Activated effector memory CD4-positive, alpha-beta T cell treated with Interleukin-2 at 50 U/mL for 16 hours (primary cell): ENCODE data around the gene OR4F15.

Experiments used
- DNase-seq: peaks from one replicate; pipeline ENCODE4 v3.0.0-alpha.2; 2020

Gene OR4F15

DNA sequence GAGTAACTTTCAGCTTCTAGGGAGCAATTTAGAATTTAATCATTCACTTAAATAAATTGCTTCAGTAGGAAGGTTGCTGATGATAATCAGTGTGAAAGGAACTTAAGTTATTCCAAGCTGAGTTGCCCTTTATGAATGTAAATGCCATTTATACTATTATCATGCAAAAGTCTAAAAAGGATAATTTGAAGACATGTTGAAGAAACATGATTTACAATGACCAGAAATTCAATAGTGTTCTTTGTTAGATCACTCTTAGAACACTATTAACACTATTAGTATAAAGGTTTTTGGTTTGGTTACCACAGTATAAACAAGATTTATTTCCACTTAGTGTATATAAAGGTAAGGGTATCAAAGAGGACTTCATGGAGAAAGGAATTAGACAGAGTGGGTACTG, 7.1 kb upstream of the OR4F15 start:
- no peak for DNase-seq

GRCh38 chr15:101805605-101806345, 6.2 kb upstream of the OR4F15 start:
- DNase-seq, result no peak

GRCh38 chr15:101807345-101807945, 4.6 kb upstream of the OR4F15 start:
- no peak for DNase-seq

DNA sequence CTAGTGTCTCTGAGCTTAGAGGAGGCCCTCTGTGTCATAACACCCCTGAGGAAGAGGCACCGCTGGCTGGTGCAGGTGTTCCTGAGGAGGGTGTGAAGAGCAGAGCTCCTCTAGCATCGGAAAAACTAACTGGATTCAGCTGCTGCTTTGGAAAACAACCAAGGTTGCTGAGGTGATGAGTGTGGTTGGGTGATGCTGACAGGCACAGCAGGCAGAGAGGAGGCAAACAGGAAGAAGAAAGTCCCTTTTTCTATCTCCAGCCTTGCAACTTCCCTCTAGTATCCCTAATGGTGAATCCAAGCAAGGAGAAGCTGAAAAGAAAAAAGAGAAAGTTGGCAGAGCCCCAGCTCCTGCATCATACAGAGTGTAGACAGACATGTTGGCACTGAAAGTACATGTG, 3.8 kb upstream of the OR4F15 start:
- DNase-seq, result no peak

- DNase-seq, result no peak
Measured at GRCh38 chr15:101810456-101810855, 1.5 kb upstream of the OR4F15 start.

DNA sequence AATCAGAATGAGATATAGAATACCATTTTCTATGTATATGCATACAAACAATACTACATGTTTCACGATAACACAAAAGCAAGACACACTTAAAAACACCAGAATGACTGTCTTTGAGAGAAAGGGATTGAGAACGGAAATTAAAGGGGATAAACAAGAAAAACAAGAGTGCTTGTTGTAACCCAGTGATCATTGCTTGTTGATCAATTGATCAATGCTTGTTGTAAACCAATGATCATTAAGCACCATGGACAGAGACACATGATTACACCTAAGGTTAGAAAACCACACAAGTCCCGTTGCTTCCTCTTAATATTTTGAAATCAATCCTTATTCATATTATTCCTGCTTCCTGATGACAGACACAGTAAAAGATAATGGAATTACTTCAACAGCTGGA, 1.1 kb upstream of the OR4F15 start:
- no peak for DNase-seq

DNA sequence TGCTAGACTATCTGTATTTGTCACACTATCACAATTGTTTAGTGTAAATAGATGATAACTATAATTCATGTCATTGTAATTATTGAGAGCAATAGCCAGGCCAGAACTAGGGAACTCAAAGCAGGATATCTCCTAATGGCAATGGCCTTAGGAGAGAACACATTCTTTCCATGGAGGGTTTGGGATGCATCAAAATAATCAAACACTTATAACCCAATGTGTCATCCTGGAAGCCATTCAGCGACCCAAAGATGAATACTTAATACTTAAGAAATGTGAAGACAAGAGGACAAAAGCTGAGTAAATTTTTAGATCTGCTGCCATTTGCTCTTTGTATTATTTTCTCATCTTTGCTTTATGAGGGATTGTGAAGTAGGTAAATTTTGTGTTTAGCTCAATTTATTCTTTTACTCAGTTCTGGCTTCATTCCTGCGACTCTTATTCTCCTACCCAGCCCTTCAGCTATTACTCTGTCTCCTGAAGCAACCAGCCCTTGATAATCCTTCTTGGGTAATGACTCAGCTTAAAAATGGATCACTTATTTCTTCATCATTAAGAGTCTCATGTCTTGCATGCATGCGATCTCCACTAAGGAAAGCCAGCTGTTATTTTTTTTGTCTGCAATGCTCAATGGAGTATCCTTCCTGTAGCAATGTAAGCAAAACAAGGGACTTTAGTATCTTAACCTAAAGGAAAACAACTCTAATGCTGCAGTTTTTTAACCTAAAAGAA, 2.0 kb downstream of the OR4F15 start:
- DNase-seq, result no peak

- no peak for DNase-seq
Measured at GRCh38 chr15:101820781-101821180, 8.8 kb downstream of the OR4F15 start.

- no peak for DNase-seq
Measured at GRCh38 chr15:101827257-101827656, 15.3 kb downstream of the OR4F15 start.

GRCh38 chr15:101828774-101829173, 16.8 kb downstream of the OR4F15 start:
- DNase-seq, result no peak

GRCh38 chr15:101841656-101842055, 29.7 kb downstream of the OR4F15 start:
- no peak for DNase-seq

DNA sequence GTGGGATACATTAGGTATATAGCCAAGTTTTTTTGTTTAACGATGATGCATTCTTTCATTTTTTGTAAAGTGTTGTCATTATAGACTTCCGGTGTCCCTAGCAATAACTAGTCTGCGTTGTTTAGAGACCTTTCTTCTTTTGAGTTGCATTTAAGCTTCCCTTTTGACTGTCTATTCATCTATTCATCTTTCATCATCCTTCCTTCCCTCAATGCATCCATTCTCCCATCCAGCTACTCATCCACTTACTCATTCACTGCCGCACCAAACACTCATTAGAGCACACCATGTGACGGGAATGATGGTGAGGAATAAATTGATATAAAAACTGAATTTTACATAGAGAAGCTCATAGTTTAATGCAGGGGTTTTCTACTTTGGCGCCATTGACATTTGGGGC, 32.9 kb downstream of the OR4F15 start:
- DNase-seq, result no peak

DNA sequence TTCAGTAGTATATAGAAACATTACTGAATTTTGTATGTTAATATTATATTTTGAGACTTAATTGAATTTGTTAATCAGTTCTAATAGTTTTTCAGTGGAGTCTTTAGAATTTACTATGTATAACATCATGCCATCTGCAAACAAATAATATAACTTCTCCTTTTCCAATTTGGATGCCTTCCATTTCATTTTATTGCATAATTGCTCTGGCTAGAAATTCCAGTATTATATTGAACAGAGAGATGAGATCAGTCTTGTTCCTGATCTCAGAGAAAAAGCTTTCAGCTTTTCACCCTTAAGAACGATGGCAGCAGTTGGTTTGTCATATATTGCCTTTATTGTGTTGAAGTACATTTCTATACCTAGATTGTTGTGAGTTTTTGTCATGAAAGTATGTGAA, 40.4 kb downstream of the OR4F15 start:
- DNase-seq, result no peak
